K562 (cell line): ENCODE data around the gene SMU1. TPM values are rescaled to one million over a fixed set of nuclear protein-coding genes. Genes with fewer than 3 reads are reported as not detected.

ENCODE experiments used
- ATAC-seq: fragments of 200-7000 bp; cut with Tn5 transposase; 3 replicates; pipeline ENCODE4 v1.9.1; 2020; ENCODE audit warnings: moderate library complexity
- BruUV-seq: library from RNA; stranded (reverse); fragments of 400-500 nt; replicated peaks from 2 replicates; lab custom pipeline; 2021; lab: Mats Ljungman, UMichigan
- CTCF ChIA-PET: fragments of 300-600 bp; formaldehyde crosslinking; extraction: SDS; loops from one replicate; lab custom pipeline; 2021; ENCODE audit warnings: low intra/inter-chr PET ratio; lab: Yijun Ruan, JAX
- POLR2A ChIA-PET: fragments of 300-600, 350-650 bp; sonication (Branson Sonifier 250); formaldehyde crosslinking; extraction: SDS; loops from one replicate; lab custom pipeline; 2021; ENCODE audit warnings: antibody characterized with exemption, inconsistent platforms; lab: Yijun Ruan, JAX
- DNase-seq, 4 experiments: peaks; one replicate each; pipeline versions ENCODE4 v3.0.0 to v3.0.0-alpha.2; 2011 to 2018; ENCODE audit warnings: low spot score in 3 of 4, mixed read lengths in 3 of 4; ENCODE audit errors: extremely low read depth in 1 of 4
- FAIRE-seq: peaks from 2 replicates; lab custom pipeline; 2011; peaks lifted over from hg19 to GRCh38; lab: Jason Lieb, UNC
- H2AFZ ChIP-seq: 2 replicates; pipeline ENCODE4 v1.6.0; 2011; ENCODE audit warnings: low read depth, low read length, control low read depth, inconsistent platforms
- H3K27ac ChIP-seq: fragments of 200-600 bp; 3 replicates; pipeline ENCODE4 v1.8.0; 2011; ENCODE audit warnings: low read depth, mild to moderate bottlenecking, control low read depth, inconsistent platforms, low read length, moderate library complexity, mixed read lengths; ENCODE audit errors: extremely low read depth
- H3K27me3 ChIP-seq, 2 experiments: fragments of 300-600 bp in 1 of 2; 2 replicates in 1 of 2; 3 replicates in 1 of 2; pipeline versions ENCODE4 v1.6.0 to v1.8.0; 2011; ENCODE audit warnings: inconsistent platforms in 2 of 2, low read length in 2 of 2, mild to moderate bottlenecking in 1 of 2, mixed read lengths in 1 of 2, moderate library complexity in 1 of 2; ENCODE audit not compliant: control insufficient read depth in 2 of 2, insufficient read depth in 2 of 2
- H3K36me3 ChIP-seq: fragments of 300-600 bp; 3 replicates; pipeline ENCODE4 v1.8.0; 2011; ENCODE audit warnings: mild to moderate bottlenecking, low read length, inconsistent platforms; ENCODE audit not compliant: control insufficient read depth, insufficient read depth
- H3K4me1 ChIP-seq, 2 experiments: fragments of 200-600 bp in 1 of 2; replicated peaks in 1 of 2; 2 replicates in 1 of 2; 3 replicates in 1 of 2; pipeline versions ENCODE4 v1.5.1 to v1.8.0; 2011; ENCODE audit warnings: inconsistent platforms in 2 of 2, low read length in 2 of 2, mild to moderate bottlenecking in 1 of 2, mixed read lengths in 1 of 2, moderate library complexity in 1 of 2; ENCODE audit not compliant: control insufficient read depth in 2 of 2, insufficient read depth in 2 of 2
- H3K4me2 ChIP-seq: 2 replicates; pipeline ENCODE4 v1.6.1; 2011; ENCODE audit warnings: low read length, control low read depth, inconsistent platforms, mixed read lengths; ENCODE audit not compliant: insufficient read depth
- H3K4me3 ChIP-seq: fragments of 200-600 bp; sonication (generic), shearing (Covaris generic); 2 replicates; pipeline ENCODE4 v1.5.1; 2016; ENCODE audit warnings: control low read depth, inconsistent platforms
- H3K79me2 ChIP-seq: fragments of 200-600 bp; 3 replicates; pipeline ENCODE4 v1.8.0; 2011; ENCODE audit warnings: low read length, inconsistent platforms; ENCODE audit not compliant: control insufficient read depth, insufficient read depth
- H3K9ac ChIP-seq, 2 experiments: 2 replicates each; pipeline versions ENCODE4 v1.6.0 to v1.6.1; 2011; ENCODE audit warnings: low read depth in 2 of 2, low read length in 2 of 2, control low read depth in 1 of 2, inconsistent platforms in 1 of 2, mild to moderate bottlenecking in 1 of 2, mixed read lengths in 1 of 2; ENCODE audit not compliant: insufficient read depth in 1 of 2
- H3K9me1 ChIP-seq: one replicate; pipeline ENCODE4 v1.6.0; 2011; ENCODE audit warnings: inconsistent platforms, mild to moderate bottlenecking, low read length, moderate library complexity; ENCODE audit not compliant: control insufficient read depth, insufficient read depth
- H3K9me3 ChIP-seq: replicated peaks from 2 replicates; pipeline ENCODE4 v1.5.1; 2011; ENCODE audit warnings: low read depth, low read length, inconsistent platforms; ENCODE audit not compliant: control insufficient read depth, insufficient read depth
- H4K20me1 ChIP-seq: replicated peaks from 2 replicates; pipeline ENCODE4 v1.6.1; 2011; ENCODE audit warnings: low read length, inconsistent platforms, mixed read lengths; ENCODE audit not compliant: control insufficient read depth, insufficient read depth
- RAD51 ChIP-seq: fragments of 450-650 bp; IDR thresholded peaks from 2 replicates; pipeline ENCODE4 v1.7.1; 2016; ENCODE audit warnings: low read depth, mild to moderate bottlenecking, borderline replicate concordance
- WGBS: fragments of 100-300 bp; shearing (Covaris generic); methylation state at CpG from one replicate; pipeline ENCODE4 v1.1.6; 2016; ENCODE audit warnings: low coverage, mixed read lengths; ENCODE audit not compliant: insufficient coverage; ENCODE audit errors: missing lambda C conversion rate; 5-methylcytosine and 5-hydroxymethylcytosine counted together
- in situ Hi-C: fragments of 300-500 bp; cut with MboI; formaldehyde crosslinking; loops from 4 replicates; pipeline ENCODE4 v1.15.0; 2018; ENCODE audit warnings: inconsistent platforms, mixed read lengths
- intact Hi-C: fragments of 100-400 bp; cut with micrococcal nuclease; formaldehyde crosslinking; loops from 2 replicates; pipeline ENCODE4 v1.14.2; 2022
- polyA plus RNA-seq, 8 experiments: library from polyadenylated mRNA; depleted of rRNA in 4 of 8; stranded (reverse) in 5 of 8; unstranded in 3 of 8; fragments of >200 nt; fragmentation: Nextera tagmentation in 2 of 8; fragmentation: Illumina TruSeq in 1 of 8; extraction: Ambion mirVana in 2 of 8; extraction: Trizol in 1 of 8; gene quantifications; 2 replicates each; pipeline versions ENCODE4 v1.2.1 to v1.2.3, GENCODE V29; 2011 to 2014; ENCODE audit warnings: inconsistent platforms in 1 of 8, missing spikeins in 1 of 8
- total RNA-seq, 7 experiments: library from RNA; depleted of rRNA in 6 of 7; stranded (reverse); fragments of >200 nt in 6 of 7; fragmentation: Illumina TruSeq in 2 of 7; extraction: Trizol in 2 of 7; gene quantifications; 2 replicates each; pipeline versions ENCODE4 v1.2.1 to v1.2.3, GENCODE V29; 2011 to 2021; ENCODE audit warnings: low replicate concordance in 1 of 7
- TF ChIP-seq, protein P1 (sequence below): fragments of 450-650 bp; IDR thresholded peaks from 2 replicates; pipeline ENCODE4 v1.6.1; 2016; ENCODE audit warnings: borderline replicate concordance
- TF ChIP-seq, protein P2 (sequence below): fragments of 450-650 bp; formaldehyde crosslinking; IDR thresholded peaks from 2 replicates; pipeline ENCODE4 v1.4.0; 2020; ENCODE audit warnings: mild to moderate bottlenecking, mixed read lengths

SMU1 gene
- total and polyA plus RNA-seq, 9 of the 15 experiments (the other 6 are each of a cell fraction or from before 2014, with no cell fraction given), result 13.2 to 33.4 (median 20.7) TPM

DNA sequence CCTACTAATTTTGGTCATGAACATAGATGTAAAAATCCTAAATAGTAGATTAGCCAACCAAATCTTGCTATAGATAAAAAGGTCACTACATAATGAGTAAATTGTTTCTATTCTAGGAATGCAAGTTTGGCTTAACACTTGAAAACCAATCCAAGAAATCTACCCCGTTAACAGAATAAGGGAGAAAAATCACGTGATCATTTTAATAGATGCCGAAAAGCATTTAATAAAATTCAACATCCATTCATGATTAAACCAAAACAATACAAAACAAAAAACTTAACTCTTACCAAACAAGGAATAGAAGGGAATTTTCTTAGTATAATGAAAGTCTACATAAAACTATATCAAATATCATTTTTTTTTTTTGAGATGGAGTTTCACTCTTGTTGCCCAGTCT lies 20.7 kb upstream of the SMU1 start:
- no peaks in the 10 kb centered on the region for H3K36me3 ChIP-seq
- CTCF ChIA-PET, result no interaction called here
- H3K4me3 ChIP-seq, result no peak overlapping the region
- no peak for ATAC-seq
- FAIRE-seq, result no peak
- in situ Hi-C loops, result no loop called here
- no peak overlapping the region for H2AFZ ChIP-seq
- no peaks in the 10 kb centered on the region for H3K9me1 ChIP-seq
- H3K79me2 ChIP-seq, result no peaks in the 10 kb centered on the region
- POLR2A ChIA-PET, result no interaction called here
- no peaks in the 10 kb centered on the region for H4K20me1 ChIP-seq
- no peak for DNase-seq
- no peak overlapping the region for H3K27ac ChIP-seq
- H3K4me1 ChIP-seq, result no peaks in the 10 kb centered on the region
- WGBS, result 47% methylated on average over 3 of the region's 3 CpGs
- no peak overlapping the region for H3K9ac ChIP-seq
- H3K27me3 ChIP-seq, result no peaks in the 10 kb centered on the region
- no TSS peak for BruUV-seq
- intact Hi-C loops, result no loop called here
- H3K9me3 ChIP-seq, result no peaks in the 10 kb centered on the region
- no peak overlapping the region for H3K4me2 ChIP-seq
- TF ChIP-seq, protein P1, sequence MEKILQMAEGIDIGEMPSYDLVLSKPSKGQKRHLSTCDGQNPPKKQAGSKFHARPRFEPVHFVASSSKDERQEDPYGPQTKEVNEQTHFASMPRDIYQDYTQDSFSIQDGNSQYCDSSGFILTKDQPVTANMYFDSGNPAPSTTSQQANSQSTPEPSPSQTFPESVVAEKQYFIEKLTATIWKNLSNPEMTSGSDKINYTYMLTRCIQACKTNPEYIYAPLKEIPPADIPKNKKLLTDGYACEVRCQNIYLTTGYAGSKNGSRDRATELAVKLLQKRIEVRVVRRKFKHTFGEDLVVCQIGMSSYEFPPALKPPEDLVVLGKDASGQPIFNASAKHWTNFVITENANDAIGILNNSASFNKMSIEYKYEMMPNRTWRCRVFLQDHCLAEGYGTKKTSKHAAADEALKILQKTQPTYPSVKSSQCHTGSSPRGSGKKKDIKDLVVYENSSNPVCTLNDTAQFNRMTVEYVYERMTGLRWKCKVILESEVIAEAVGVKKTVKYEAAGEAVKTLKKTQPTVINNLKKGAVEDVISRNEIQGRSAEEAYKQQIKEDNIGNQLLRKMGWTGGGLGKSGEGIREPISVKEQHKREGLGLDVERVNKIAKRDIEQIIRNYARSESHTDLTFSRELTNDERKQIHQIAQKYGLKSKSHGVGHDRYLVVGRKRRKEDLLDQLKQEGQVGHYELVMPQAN, result no peak
- TF ChIP-seq, protein P2, sequence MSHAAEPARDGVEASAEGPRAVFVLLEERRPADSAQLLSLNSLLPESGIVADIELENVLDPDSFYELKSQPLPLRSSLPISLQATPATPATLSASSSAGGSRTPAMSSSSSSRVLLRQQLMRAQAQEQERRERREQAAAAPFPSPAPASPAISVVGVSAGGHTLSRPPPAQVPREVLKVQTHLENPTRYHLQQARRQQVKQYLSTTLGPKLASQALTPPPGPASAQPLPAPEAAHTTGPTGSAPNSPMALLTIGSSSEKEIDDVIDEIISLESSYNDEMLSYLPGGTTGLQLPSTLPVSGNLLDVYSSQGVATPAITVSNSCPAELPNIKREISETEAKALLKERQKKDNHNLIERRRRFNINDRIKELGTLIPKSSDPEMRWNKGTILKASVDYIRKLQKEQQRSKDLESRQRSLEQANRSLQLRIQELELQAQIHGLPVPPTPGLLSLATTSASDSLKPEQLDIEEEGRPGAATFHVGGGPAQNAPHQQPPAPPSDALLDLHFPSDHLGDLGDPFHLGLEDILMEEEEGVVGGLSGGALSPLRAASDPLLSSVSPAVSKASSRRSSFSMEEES (CRISPR knock-in tag), result peak; percentile 62; the same call in 1 of the 2 replicates
- TF ChIP-seq RAD51, result 0 out of 2 replicates have a peak, but pooled peaks have one; percentile 15
